Colonic mucosa (tissue), 4 donors: ENCODE results near the gene IFNG-AS1. TPM values are rescaled to one million over a fixed set of nuclear protein-coding genes. Genes with fewer than 3 reads are reported as not detected.

ENCODE experiments used
- DNase-seq: peaks from one replicate; pipeline ENCODE4 v3.0.0-alpha.2; 2020
- H3K27ac ChIP-seq: fragments of 200-600 bp; one replicate; pipeline ENCODE4 v1.8.0; 2021
- H3K27me3 ChIP-seq: fragments of 200-600 bp; one replicate; pipeline ENCODE4 v1.8.0; 2021
- H3K36me3 ChIP-seq: fragments of 200-600 bp; one replicate; pipeline ENCODE4 v1.8.0; 2021
- H3K4me1 ChIP-seq: fragments of 200-600 bp; one replicate; pipeline ENCODE4 v1.8.0; 2021; ENCODE audit warnings: mild to moderate bottlenecking
- H3K4me3 ChIP-seq: fragments of 200-600 bp; one replicate; pipeline ENCODE4 v1.8.0; 2021
- H3K9ac ChIP-seq, 2 donors: one replicate each; pipeline ENCODE4 v1.7.0; 2013; ENCODE audit warnings: control low read depth in 2 of 2, low read depth in 2 of 2, low read length in 2 of 2
- H3K9me3 ChIP-seq: fragments of 200-600 bp; one replicate; pipeline ENCODE4 v1.8.0; 2021
- CTCF ChIP-seq: fragments of 200-600 bp; IDR thresholded peaks from one replicate; pipeline ENCODE4 v1.8.0; 2022; ENCODE audit warnings: antibody characterized with exemption, mild to moderate bottlenecking
- intact Hi-C: fragments of 100-400 bp; cut with DNase I; formaldehyde crosslinking; loops from one replicate; pipeline ENCODE4 v1.14.1; 2022
- total RNA-seq, 2 donors: library from RNA; stranded (reverse); fragmentation: NEBNext Ultra II Directional in 1 of 2; extraction: Animal tissue kit (Norgen Biotek cat#: 25700) in 1 of 2; gene quantifications; one replicate each; pipeline ENCODE4 v1.2.1, GENCODE V29; 2021
- donor health status: healthy.
- donor health status: DM: no; HTN: no; CAD: no.
- donor health status: DM: no; HTN: no; CAD: no.

The IFNG-AS1 gene
- total RNA-seq, 2 donors from 2014 or later: not detected

GRCh38 chr12:67981287-67982162 is 7.7 kb upstream of the IFNG-AS1 start:
- Histone ChIP-seq H3K4me1 (no peaks in the 10 kb centered on the region), H3K27ac (no peak overlapping the region)
- intact Hi-C loops: no loop called here

GRCh38 chr12:67982164-67982563 is 7.1 kb upstream of the IFNG-AS1 start:
- Histone ChIP-seq H3K36me3 (no peaks in the 10 kb centered on the region), H3K27me3 (no peaks in the 10 kb centered on the region), H3K9ac (no peak overlapping the region), H3K4me3 (no peak overlapping the region), H3K4me1 (no peaks in the 10 kb centered on the region), H3K9me3 (no peaks in the 10 kb centered on the region), H3K27ac (no peak overlapping the region)
- no peak for DNase-seq
- intact Hi-C loops: no loop called here
- TF ChIP-seq CTCF: no peak

More at GRCh38 chr12:67981287-67982162, 7.7 kb upstream of the IFNG-AS1 start:
- Histone ChIP-seq H3K27me3 (no peaks in the 10 kb centered on the region), H3K36me3 (no peaks in the 10 kb centered on the region), H3K4me3 (no peak overlapping the region), H3K9ac (no peak overlapping the region), H3K9me3 (no peaks in the 10 kb centered on the region)
- no peak for TF ChIP-seq CTCF
- DNase-seq: no peak

GRCh38 chr12:67986632-67987031 is 2.6 kb upstream of the IFNG-AS1 start:
- intact Hi-C loops: no loop called here
- H3K9me3 ChIP-seq: no peaks in the 10 kb centered on the region
- no peak for DNase-seq
- H3K4me3 ChIP-seq: no peak overlapping the region
- no peak for TF ChIP-seq CTCF
- H3K9ac ChIP-seq: no peak overlapping the region
- no peak overlapping the region for H3K27ac ChIP-seq
- no peaks in the 10 kb centered on the region for H3K36me3 ChIP-seq
- no peaks in the 10 kb centered on the region for H3K27me3 ChIP-seq
- no peaks in the 10 kb centered on the region for H3K4me1 ChIP-seq

GRCh38 chr12:67988601-67989021 is 636 bp upstream of the IFNG-AS1 start:
- DNase-seq: no peak
- H3K4me3 ChIP-seq: no peak overlapping the region
- no peak overlapping the region for H3K27ac ChIP-seq
- no peak overlapping the region for H3K9ac ChIP-seq
- H3K36me3 ChIP-seq: no peaks in the 10 kb centered on the region
- no peaks in the 10 kb centered on the region for H3K4me1 ChIP-seq
- intact Hi-C loops: no loop called here
- no peaks in the 10 kb centered on the region for H3K27me3 ChIP-seq
- no peaks in the 10 kb centered on the region for H3K9me3 ChIP-seq
- TF ChIP-seq CTCF: no peak

- no peaks in the 10 kb centered on the region for H3K27me3 ChIP-seq
- no peak for DNase-seq
- no peaks in the 10 kb centered on the region for H3K36me3 ChIP-seq
- H3K27ac ChIP-seq: no peak overlapping the region
- no peak for TF ChIP-seq CTCF
- intact Hi-C loops: no loop called here
- H3K9ac ChIP-seq: no peak overlapping the region
- no peak overlapping the region for H3K4me3 ChIP-seq
- H3K4me1 ChIP-seq: no peaks in the 10 kb centered on the region
- no peaks in the 10 kb centered on the region for H3K9me3 ChIP-seq
These were observed 1.9 kb downstream of the IFNG-AS1 start for GRCh38 chr12:67991158-67991557.
